GM23248 (cell line): ENCODE measurements around the gene PDE6D. TPM values are rescaled to one million over a fixed set of nuclear protein-coding genes. Genes with fewer than 3 reads are reported as not detected.

Experiments used
- DNase-seq: peaks from one replicate; pipeline ENCODE4 v3.0.0-alpha.2; 2015
- H2AFZ ChIP-seq: fragments of 200-600 bp; sonication (generic); 2 replicates; pipeline ENCODE4 v1.6.1; 2016; ENCODE audit warnings: antibody characterized with exemption
- H3F3A ChIP-seq: fragments of 200-600 bp; sonication (generic); 2 replicates; pipeline ENCODE4 v1.6.1; 2016; ENCODE audit warnings: mild to moderate bottlenecking, antibody characterized with exemption, mixed run types; ENCODE audit not compliant: insufficient read depth
- H3K27ac ChIP-seq: fragments of 200-600 bp; sonication (generic); 2 replicates; pipeline ENCODE4 v1.5.1; 2016; ENCODE audit warnings: mild to moderate bottlenecking
- H3K27me3 ChIP-seq: fragments of 200-600 bp; sonication (generic); replicated peaks from 2 replicates; pipeline ENCODE4 v1.6.1; 2016; ENCODE audit warnings: mild to moderate bottlenecking; ENCODE audit not compliant: insufficient read depth
- H3K36me3 ChIP-seq: fragments of 200-600 bp; sonication (generic); 2 replicates; pipeline ENCODE4 v1.6.1; 2016; ENCODE audit warnings: low read depth, mild to moderate bottlenecking
- H3K4me1 ChIP-seq: fragments of 200-600 bp; sonication (generic); 2 replicates; pipeline ENCODE4 v1.6.1; 2016; ENCODE audit warnings: mild to moderate bottlenecking; ENCODE audit not compliant: insufficient read depth
- H3K4me2 ChIP-seq: fragments of 200-600 bp; sonication (generic); one replicate; pipeline ENCODE4 v1.6.1; 2016; ENCODE audit warnings: mild to moderate bottlenecking; ENCODE audit not compliant: unreplicated experiment
- H3K4me3 ChIP-seq: fragments of 200-600 bp; sonication (generic); 2 replicates; pipeline ENCODE4 v1.5.1; 2016; ENCODE audit warnings: mild to moderate bottlenecking
- H3K79me2 ChIP-seq: fragments of 200-600 bp; sonication (generic); 2 replicates; pipeline ENCODE4 v1.6.1; 2016; ENCODE audit warnings: mild to moderate bottlenecking; ENCODE audit not compliant: insufficient read depth
- H3K9ac ChIP-seq: fragments of 200-600 bp; sonication (generic); 2 replicates; pipeline ENCODE4 v1.6.1; 2016; ENCODE audit warnings: mild to moderate bottlenecking
- H3K9me2 ChIP-seq: fragments of 200-600 bp; sonication (generic); 2 replicates; pipeline ENCODE4 v1.6.1; 2016; ENCODE audit warnings: mixed run types, mild to moderate bottlenecking, moderate library complexity; ENCODE audit not compliant: insufficient read depth
- H3K9me3 ChIP-seq: fragments of 200-600 bp; sonication (generic); one replicate; pipeline ENCODE4 v1.6.1; 2017; ENCODE audit warnings: low read depth
- H4K20me1 ChIP-seq: fragments of 200-600 bp; sonication (generic); 2 replicates; pipeline ENCODE4 v1.6.0; 2016; ENCODE audit not compliant: insufficient read depth
- EZH2 ChIP-seq: fragments of 200-600 bp; sonication (generic); IDR thresholded peaks from 2 replicates; pipeline ENCODE4 v1.6.1; 2018; ENCODE audit warnings: antibody characterized with exemption, mild to moderate bottlenecking; ENCODE audit not compliant: insufficient read depth, poor library complexity, severe bottlenecking
- EZH2phosphoT487 ChIP-seq: fragments of 200-600 bp; sonication (generic); IDR thresholded peaks from 2 replicates; pipeline ENCODE4 v1.6.1; 2018; ENCODE audit warnings: antibody characterized with exemption, moderate library complexity, mild to moderate bottlenecking, low read depth; ENCODE audit not compliant: insufficient read depth
- WGBS, 2 experiments: methylation state at CpG; one replicate each; pipeline ENCODE4 v1.1.6; 2015 to 2017; ENCODE audit warnings: low lambda C conversion rate in 2 of 2, low coverage in 1 of 2; ENCODE audit errors: missing lambda C conversion rate in 2 of 2; 5-methylcytosine and 5-hydroxymethylcytosine counted together
- in situ Hi-C: fragments of 300-500 bp; cut with MboI; formaldehyde crosslinking; loops from 2 replicates; pipeline ENCODE4 v1.15.0; 2020
- polyA plus RNA-seq: library from polyadenylated mRNA; unstranded; fragments of >200 nt; fragmentation: Nextera tagmentation; extraction: Ambion mirVana; gene quantifications from 2 replicates; pipeline ENCODE4 v1.2.1, GENCODE V29; 2016
- total RNA-seq: library from RNA; depleted of rRNA; stranded (reverse); fragments of >200 nt; shearing (Covaris generic); gene quantifications from 2 replicates; pipeline ENCODE4 v1.2.3, GENCODE V29; 2014

Gene PDE6D
- total and polyA plus RNA-seq, 2 experiments from 2014 or later: 29.5 to 36.3 TPM

- H3K36me3 ChIP-seq: no peaks in the 10 kb centered on the region
- peak overlapping the region; percentile 37; the same call in 1 of the 2 replicates for H2AFZ ChIP-seq
- H4K20me1 ChIP-seq: no peaks in the 10 kb centered on the region
Observed at GRCh38 chr2:231709636-231709980, 71.5 kb downstream of the PDE6D start.

DNA sequence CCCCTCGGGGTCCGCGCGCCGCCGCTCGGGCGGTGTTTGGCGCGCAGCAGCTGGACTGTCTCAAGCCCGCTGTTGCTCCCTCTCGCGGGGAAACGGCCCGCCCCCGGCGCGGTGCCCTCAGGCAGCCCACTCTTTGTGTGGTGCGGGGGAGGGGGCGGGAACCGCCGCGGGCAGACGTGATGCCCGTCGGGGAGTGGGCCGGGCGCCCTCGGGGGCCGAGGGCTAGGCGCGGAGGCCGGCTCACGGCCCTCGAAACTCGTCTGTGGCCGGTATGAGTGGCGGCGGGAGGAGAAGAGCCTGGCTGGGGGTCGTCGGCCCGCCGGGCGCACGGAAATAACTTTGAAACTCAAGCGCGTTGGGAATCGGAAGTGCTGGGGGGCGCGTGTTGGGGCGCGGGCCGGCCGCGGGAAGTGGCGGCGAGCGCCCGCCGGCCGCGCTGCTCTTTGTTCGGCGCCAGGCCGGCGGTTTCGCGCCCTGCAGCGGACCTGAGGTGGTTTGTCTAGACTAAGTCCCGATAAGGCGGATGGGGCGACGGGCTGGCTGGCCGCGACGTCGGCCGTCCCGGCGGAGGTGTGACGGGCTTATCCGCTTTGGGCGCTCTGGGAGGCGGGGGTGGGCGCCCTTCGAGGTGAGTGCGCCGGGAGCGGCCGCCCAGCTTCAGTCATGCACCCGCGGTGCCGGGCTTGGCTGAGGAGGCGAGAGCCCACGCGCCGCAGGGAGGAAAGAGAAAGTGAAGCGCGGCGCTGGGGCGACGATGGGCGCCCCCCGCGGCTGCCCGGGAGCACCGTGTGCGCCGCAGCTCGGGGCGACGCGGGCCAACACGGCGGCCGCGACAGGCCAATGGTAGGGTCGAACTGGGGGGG, 72.1 kb downstream of the PDE6D start:
- Histone ChIP-seq H3K27me3 (no peaks in the 10 kb centered on the region), H3K79me2 (peaks cover 48% of the 10 kb centered on the region), H3K36me3 (no peaks in the 10 kb centered on the region), H3K27ac (peak overlapping the region; percentile 92), H3K4me2 (peak overlapping the region; percentile 85), H3K9ac (peak overlapping the region; percentile 98), H3K4me1 (peaks cover 14% of the 10 kb centered on the region), H2AFZ (peak overlapping the region; percentile 40; the same call in 1 of the 2 replicates), H3K9me3 (no peaks in the 10 kb centered on the region), H3K4me3 (peak overlapping the region; percentile 77), H4K20me1 (no peaks in the 10 kb centered on the region), H3K9me2 (no peaks in the 10 kb centered on the region), H3F3A (peaks cover 13% of the 10 kb centered on the region)
- no peak for TF ChIP-seq EZH2phosphoT487
- no peak for TF ChIP-seq EZH2
- DNase-seq: peak; percentile 83
- WGBS, 2 experiments: 1 to 2% methylated on average over 74 to 103 of the region's 118 CpGs
- in situ Hi-C loops: no loop called here

More at GRCh38 chr2:231709636-231709980, 71.5 kb downstream of the PDE6D start:
- peak overlapping the region; percentile 98 for H3K9ac ChIP-seq
- H3K9me2 ChIP-seq: no peaks in the 10 kb centered on the region
- no peaks in the 10 kb centered on the region for H3K9me3 ChIP-seq
- DNase-seq: peak; percentile 72
- in situ Hi-C loops: no loop called here
- 1 to 2% methylated on average over 31 to 33 of the region's 33 CpGs for WGBS, 2 experiments
- H3K27me3 ChIP-seq: no peaks in the 10 kb centered on the region
- H3F3A ChIP-seq: peaks cover 13% of the 10 kb centered on the region
- H3K79me2 ChIP-seq: peaks cover 48% of the 10 kb centered on the region
- no peak for TF ChIP-seq EZH2phosphoT487
- no peak for TF ChIP-seq EZH2
- H3K27ac ChIP-seq: peak overlapping the region; percentile 92
- peak overlapping the region; percentile 85 for H3K4me2 ChIP-seq
- peaks cover 14% of the 10 kb centered on the region for H3K4me1 ChIP-seq
- peak overlapping the region; percentile 77 for H3K4me3 ChIP-seq

- peak within 1 kb of the TSS; percentile 85 for H3K4me2 ChIP-seq
- peak within 1 kb of the TSS; percentile 98 for H3K9ac ChIP-seq
- WGBS, 2 experiments: 1 to 3% methylated on average over 51 to 86 of the region's 97 CpGs
- H3K4me1 ChIP-seq: peaks cover 14% of the 10 kb centered on the region
- no peaks in the 10 kb centered on the region for H3K27me3 ChIP-seq
- in situ Hi-C loops: no loop called here
- no peaks in the 10 kb centered on the region for H3K36me3 ChIP-seq
- peak within 1 kb of the TSS; percentile 77 for H3K4me3 ChIP-seq
- peak; percentile 100 for DNase-seq
- H3K27ac ChIP-seq: peak within 1 kb of the TSS; percentile 94
- H3F3A ChIP-seq: peaks cover 8% of the 10 kb centered on the region; the same call in 1 of the 2 replicates
- H3K9me3 ChIP-seq: no peaks in the 10 kb centered on the region
- H3K9me2 ChIP-seq: no peaks in the 10 kb centered on the region
- peak within 1 kb of the TSS; percentile 93 for H2AFZ ChIP-seq
- H3K79me2 ChIP-seq: peaks cover 48% of the 10 kb centered on the region
- H4K20me1 ChIP-seq: no peaks in the 10 kb centered on the region
- TF ChIP-seq EZH2: no peak
- TF ChIP-seq EZH2phosphoT487: no peak
Observed at GRCh38 chr2:231707927-231708772, 72.9 kb downstream of the PDE6D start, which contains the start of gene PTMA. Gene PTMA (plus strand): TSS chr2:231708525. CDS start chr2:231708707, 182 bp downstream.

DNA sequence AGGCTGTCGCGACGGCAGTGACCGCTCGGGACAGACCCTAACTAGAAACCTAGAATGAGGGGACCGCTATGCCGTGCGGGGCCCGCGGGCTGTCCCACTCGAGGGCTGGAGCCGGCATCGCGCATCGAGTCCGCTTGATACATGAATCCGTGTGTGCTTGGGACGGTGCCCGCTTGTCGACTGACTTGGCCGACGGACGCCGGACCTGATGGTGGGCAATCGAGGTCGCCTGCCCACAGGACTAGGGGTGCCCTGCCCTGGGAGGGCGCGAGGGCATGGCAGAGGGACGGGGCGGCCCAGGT, 73.5 kb downstream of the PDE6D start:
- H2AFZ ChIP-seq: peak overlapping the region; percentile 93
- in situ Hi-C loops: no loop called here
- no peaks in the 10 kb centered on the region for H3K27me3 ChIP-seq
- peaks cover 46% of the 10 kb centered on the region for H3K79me2 ChIP-seq
- H3K27ac ChIP-seq: peak overlapping the region; percentile 94
- peak overlapping the region; percentile 94; the same call in 1 of the 2 replicates for H3K9ac ChIP-seq
- peak overlapping the region; percentile 77 for H3K4me3 ChIP-seq
- no peaks in the 10 kb centered on the region for H3K36me3 ChIP-seq
- peaks cover 8% of the 10 kb centered on the region; the same call in 1 of the 2 replicates for H3F3A ChIP-seq
- H3K9me2 ChIP-seq: no peaks in the 10 kb centered on the region
- DNase-seq: peak; percentile 54
- H3K4me2 ChIP-seq: no peak overlapping the region
- H3K9me3 ChIP-seq: no peaks in the 10 kb centered on the region
- WGBS, 2 experiments: 21 to 33% methylated on average over 30 of the region's 30 CpGs
- no peak for TF ChIP-seq EZH2
- TF ChIP-seq EZH2phosphoT487: no peak
- H3K4me1 ChIP-seq: peaks cover 14% of the 10 kb centered on the region
- no peaks in the 10 kb centered on the region for H4K20me1 ChIP-seq
